GM21447 (cell line): ENCODE measurements around the gene DSG1.
"Not testable (repeated sequence)": the region's sequence is repeated elsewhere in the genome, so short reads cannot be mapped to it uniquely, and the experiment has no call there.

Experiments
- ATAC-seq: cut with Tn5 transposase; IDR thresholded peaks from one replicate; pipeline ENCODE4 v1.9.1; 2021; ENCODE audit not compliant: unreplicated experiment

The DSG1 gene

DNA sequence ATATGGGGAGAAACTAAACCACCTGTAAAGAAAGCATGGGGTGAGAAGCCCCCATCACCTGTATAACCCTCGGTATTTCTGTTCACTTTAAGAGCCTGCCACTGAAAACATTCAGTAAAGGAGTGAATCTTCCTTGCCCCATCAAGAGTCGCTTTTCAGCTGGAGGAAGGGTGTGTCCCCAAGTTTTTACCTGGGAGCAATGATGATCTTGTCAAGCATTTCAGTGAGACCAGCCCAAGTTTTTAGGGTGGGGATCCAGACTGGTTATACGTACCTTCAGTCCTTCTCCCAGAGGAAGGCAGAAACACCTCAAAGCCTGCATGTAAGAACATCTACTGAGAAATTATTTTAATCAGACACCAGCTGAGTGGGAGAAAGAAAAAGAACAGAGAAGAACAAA lies at the start of gene DSG1:
TSS of gene DSG1 (plus strand) at position 301 of the 400 bp plus-strand sequence. CDS start 141 bp downstream, outside the sequence.
- ATAC-seq, result no peak

DNA sequence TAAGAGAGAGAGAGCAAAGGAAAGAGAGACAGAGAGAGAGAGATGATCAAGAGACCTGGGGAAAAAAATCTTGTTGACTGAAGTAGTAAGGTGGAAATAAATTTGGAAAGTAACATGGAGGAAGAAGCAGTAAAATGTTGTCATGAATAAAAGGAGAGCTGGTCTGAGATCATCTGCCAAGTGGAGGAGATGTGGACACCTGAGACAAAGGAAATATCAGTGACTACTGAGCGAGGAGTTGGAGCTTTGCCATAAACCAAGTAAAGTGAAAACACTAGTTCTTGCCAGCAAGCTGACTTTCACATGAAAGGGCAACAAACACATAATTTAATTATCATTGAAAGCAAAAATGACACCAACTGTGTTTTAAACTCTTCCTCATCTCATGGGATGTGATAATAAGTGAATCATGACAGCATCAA lies 49.0 kb upstream of the DSG1 start:
- ATAC-seq, result no peak

- no peak for ATAC-seq
Measured at GRCh38 chr18:31269566-31269965, 48.4 kb upstream of the DSG1 start.

DNA sequence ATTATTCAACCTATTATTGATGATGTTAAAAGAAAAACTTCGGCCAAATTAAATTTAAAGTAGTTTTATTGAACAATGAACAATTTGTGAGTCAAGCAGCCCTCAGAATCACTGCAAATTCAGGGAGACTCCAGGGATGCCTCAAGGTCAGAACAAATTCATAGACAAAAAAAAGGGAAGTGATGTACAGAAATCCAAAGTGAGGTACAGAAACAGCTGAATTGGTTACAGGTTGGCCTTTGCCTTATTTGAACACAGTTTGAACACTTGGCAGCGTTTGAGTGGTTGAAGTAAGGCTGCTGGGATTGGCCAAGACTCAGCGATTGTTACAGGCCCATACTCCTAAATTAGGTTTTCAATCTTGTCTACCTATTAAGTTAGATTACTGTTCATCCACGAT lies 47.4 kb upstream of the DSG1 start:
- ATAC-seq, result no peak

DNA sequence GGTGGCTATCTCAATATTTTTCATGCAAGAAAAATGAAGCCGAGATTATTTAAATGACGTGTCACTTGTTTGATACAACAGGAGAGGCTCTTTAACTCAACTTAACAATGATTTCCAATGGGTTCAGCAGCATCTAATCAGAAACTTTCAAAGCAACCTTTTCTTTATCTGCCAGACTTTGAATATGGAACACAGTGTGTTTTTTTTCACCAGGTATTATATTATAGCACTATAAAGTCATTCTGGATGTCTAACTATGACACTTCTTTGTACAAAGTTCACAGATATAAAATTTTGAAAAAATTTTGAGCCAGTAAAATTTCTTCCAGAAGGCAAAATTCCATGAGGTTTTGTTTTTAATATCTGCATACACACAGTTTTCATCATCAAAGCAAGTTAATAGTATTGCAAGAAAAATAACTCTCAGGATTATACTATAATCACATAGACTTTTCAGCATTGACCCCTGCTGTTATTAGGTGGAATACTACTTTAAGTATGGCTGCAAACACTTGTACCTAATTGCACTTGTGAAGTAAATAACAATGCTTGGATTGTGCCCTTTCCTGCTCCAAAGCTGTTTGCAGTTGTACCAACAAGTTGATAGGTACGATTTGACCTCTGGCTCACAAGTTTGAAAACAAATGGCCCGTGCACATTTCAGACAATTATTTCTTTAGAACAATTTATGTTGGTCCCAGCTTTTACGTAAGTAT lies 44.0 kb upstream of the DSG1 start:
- no peak for ATAC-seq

DNA sequence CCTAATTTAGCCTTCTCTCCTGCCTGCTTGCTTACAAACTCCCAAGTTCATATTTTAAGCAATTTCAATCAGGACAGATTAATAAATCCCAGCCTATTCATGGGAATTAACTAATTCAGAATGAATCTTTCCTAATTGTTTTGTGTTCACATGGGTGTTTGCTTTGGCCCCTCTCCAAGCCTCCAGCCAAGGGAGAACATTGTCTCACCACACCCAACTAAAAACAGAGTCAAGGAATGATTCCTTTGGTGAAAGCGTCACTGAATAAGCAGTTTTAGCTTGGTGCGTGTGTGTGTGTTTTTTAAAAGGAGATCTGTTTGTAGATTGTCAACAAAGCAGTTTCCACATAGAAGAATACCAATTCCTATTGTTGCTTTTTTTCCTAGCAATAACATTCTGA lies 43.0 kb upstream of the DSG1 start:
- no peak for ATAC-seq

- ATAC-seq, result no peak
Measured at GRCh38 chr18:31275722-31276463, 42.1 kb upstream of the DSG1 start.

GRCh38 chr18:31278609-31279071 lies 39.3 kb upstream of the DSG1 start:
- no peak for ATAC-seq

DNA sequence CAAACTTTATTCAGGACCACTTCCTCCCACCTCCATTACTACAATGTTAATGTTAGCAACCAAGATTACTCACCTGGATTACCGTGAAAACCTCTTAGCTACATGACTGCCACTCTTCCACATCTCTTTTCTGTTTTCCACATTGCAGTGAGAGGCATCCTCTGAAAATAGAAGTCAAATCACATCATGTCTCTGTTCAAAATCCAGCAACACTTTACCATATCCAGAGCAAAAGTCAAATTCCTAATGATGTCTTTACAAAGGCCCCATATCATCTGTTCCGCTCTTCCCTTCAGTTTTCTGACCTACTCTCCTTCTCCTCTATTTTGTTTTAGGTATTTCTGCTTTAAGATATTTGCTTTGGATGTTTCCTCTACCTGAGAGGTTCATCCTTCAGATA lies 37.5 kb upstream of the DSG1 start:
- no peak for ATAC-seq

DNA sequence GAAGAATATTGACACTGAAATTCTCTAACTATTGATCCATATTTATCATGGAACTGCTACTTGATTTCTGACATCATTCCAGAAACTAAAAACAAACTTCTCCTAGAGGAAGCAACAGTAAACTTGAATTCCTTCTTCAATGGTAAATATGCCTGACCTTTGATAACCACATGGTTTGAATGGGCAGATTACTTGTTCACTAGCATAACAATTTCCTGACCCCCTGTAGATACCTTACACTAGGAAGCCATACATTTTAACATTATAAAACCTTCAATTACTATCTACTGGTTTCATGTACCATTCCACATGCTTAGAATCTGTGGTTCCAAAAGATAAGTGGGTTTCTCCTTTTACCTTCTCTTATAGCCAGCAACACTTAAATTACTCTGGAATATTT lies 36.5 kb upstream of the DSG1 start:
- ATAC-seq, result no peak

DNA sequence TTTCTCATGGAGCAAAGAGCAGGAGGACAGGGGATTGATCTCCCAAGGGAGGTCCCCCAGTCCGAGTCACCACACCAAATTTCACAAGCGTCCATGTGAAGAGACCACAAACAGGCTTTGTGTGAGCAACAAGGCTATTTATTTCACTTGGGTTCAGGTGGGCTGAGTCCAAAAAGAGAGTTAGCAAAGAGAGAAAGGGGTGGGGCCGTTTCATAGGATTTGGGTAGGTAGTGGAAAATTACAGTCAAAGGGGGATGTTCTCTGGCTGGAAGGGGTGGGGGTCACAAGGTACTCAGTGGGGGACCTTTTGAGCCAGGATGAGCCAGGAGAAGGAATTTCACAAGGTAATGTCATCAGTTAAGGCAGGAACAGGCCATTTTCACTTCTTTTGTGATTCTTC lies 28.5 kb upstream of the DSG1 start:
- ATAC-seq, result not testable (repeated sequence)

DNA sequence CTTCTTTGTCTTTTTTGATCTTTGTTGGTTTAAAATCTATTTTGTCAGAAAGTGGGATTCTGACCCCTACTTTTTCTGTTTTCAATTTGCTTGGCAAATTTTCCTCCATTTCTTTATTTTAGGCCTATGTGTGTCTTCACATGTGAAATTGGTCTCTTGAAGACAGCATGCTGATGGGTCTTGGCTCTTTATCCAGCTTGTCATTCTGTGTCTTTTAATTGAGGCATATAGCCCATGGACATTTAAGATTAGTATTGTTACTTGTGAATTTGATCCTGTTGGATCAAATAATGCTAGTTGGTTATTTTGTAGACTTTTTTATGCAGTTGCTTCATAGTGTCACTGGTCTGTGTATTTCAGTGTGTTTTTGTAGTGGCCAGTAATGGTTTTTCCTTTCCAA lies 26.3 kb upstream of the DSG1 start:
- ATAC-seq, result no peak

- ATAC-seq, result no peak
Measured at GRCh38 chr18:31294199-31294747, 23.7 kb upstream of the DSG1 start.

GRCh38 chr18:31297248-31297647 lies 20.7 kb upstream of the DSG1 start:
- no peak for ATAC-seq

GRCh38 chr18:31301201-31301655 lies 16.7 kb upstream of the DSG1 start:
- ATAC-seq, result no peak

- ATAC-seq, result no peak
Measured at GRCh38 chr18:31302991-31303390, 15.0 kb upstream of the DSG1 start.

DNA sequence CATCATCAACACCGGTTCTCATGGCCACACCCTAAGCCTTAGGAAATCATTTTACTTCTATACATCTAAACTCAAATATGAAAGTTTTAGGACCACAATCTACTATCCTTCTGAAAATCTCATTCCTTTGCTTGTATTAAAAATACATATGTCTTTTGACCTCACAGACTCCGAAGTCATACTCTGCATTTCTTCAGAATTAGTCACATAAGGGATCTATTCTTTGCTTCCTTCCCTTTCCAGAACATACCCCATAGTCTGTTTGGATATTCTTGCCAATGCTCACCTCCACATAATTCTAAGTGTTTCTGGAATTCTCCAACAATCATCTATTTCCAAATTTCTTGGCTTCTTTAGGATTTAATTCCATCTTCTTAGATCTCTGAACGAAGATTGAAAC lies 14.2 kb upstream of the DSG1 start:
- ATAC-seq, result no peak

- ATAC-seq, result no peak
Measured at GRCh38 chr18:31309115-31309514, 8.8 kb upstream of the DSG1 start.

DNA sequence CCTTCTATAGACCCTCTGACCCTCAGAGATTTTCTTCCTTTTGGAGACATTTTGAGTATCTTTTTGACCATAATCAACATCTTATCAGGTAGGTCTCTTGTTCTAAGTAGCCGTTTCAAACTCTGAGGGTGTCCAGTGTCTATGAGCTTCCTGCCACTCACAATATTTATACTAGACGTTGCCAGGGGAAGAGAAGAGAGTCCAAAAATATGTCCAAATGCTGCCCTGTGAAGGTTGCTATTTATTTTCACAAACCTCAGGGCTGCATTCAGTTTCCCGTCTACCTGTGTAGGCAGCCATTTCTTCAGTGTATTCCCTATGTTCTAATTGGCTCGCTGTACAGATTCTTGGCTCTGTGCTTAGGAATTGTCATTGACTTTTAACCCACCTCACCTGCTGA lies 986 bp upstream of the DSG1 start:
- ATAC-seq, result no peak

GRCh38 chr18:31321719-31322118 lies 3.8 kb downstream of the DSG1 start:
- no peak for ATAC-seq

GRCh38 chr18:31325051-31325450 lies 7.1 kb downstream of the DSG1 start:
- ATAC-seq, result no peak

DNA sequence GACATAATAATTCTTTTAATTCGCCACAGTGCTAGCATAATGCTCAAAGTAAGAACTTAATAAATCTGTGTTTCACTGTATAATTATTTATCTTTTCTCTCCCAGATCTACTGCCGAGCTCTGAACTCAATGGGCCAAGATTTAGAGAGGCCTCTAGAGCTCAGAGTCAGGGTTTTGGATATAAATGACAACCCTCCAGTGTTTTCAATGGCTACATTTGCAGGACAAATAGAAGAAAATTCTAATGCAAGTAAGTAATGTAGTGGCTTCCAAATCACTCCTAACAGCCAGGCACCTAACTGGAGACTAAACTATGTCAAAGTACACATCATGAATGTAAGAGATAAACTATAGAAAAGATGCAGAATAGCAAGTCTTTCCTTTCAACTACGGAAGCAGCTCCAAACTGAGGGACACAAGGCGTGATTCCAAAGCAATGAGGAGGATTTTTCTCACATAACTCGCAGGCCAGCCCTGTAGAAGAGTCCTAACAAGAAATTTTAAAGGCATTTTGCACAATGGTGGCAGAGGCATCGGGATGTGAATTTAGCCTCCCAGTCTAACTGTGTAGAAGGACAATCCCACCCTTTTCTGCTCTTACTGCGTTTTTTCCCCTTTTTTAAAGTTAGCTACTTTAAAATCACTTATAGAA lies 12.0 kb downstream of the DSG1 start:
- ATAC-seq, result no peak
